ENCODE data around the gene EPN3. TPM values are rescaled to one million over a fixed set of nuclear protein-coding genes. Genes with fewer than 3 reads are reported as not detected.

EPN3 gene
- polyA plus RNA-seq, 1 experiment = not detected

- Histone ChIP-seq H3K27me3 (ENCODE audit: control insufficient read depth, insufficient read depth, low read length) (no peaks in the 10 kb centered on the region), H3K4me3 (ENCODE audit: low read depth, low read length) (no peak overlapping the region), H3K36me3 (ENCODE audit: control insufficient read depth, insufficient read depth, low read length) (no peaks in the 10 kb centered on the region)
- POLR2A ChIA-PET = no interaction called here
- CTCF ChIA-PET = interaction anchor here (0.9 to 1.3 kb wide), 4 partner anchors 8 to 54 kb away, joined by 3 to 6 read pairs (median 3); no protein-coding TSS in a partner anchor
- no peak for DNase-seq (ENCODE audit: low read depth)
- TF ChIP-seq CTCF (IDR thresholded peaks at IDR 0.05; ENCODE audit: insufficient read depth, low read depth, low read length) = no peak
These were observed 36.6 kb upstream of the EPN3 start for GRCh38 chr17:50495918-50496317.

GRCh38 chr17:50498021-50498874 lies 34.3 kb upstream of the EPN3 start:
- CTCF ChIA-PET = interaction anchor here (1.2 kb wide), 1 partner anchor 19 kb away, joined by 4 read pairs; no protein-coding TSS in a partner anchor
- Histone ChIP-seq H3K27me3 (ENCODE audit: control insufficient read depth, insufficient read depth, low read length) (no peaks in the 10 kb centered on the region), H3K36me3 (ENCODE audit: control insufficient read depth, insufficient read depth, low read length) (no peaks in the 10 kb centered on the region), H3K4me3 (ENCODE audit: low read depth, low read length) (no peak overlapping the region)
- POLR2A ChIA-PET = no interaction called here
- TF ChIP-seq CTCF (IDR thresholded peaks at IDR 0.05; ENCODE audit: insufficient read depth, low read depth, low read length) = no peak
- no peak for DNase-seq (ENCODE audit: low read depth)

GRCh38 chr17:50499270-50499669 lies 33.3 kb upstream of the EPN3 start:
- DNase-seq (ENCODE audit: low read depth) = no peak
- no peaks in the 10 kb centered on the region for H3K36me3 ChIP-seq (ENCODE audit: control insufficient read depth, insufficient read depth, low read length)
- POLR2A ChIA-PET = no interaction called here
- TF ChIP-seq CTCF (IDR thresholded peaks at IDR 0.05; ENCODE audit: insufficient read depth, low read depth, low read length) = no peak
- no peak overlapping the region for H3K4me3 ChIP-seq (ENCODE audit: low read depth, low read length)
- H3K27me3 ChIP-seq (ENCODE audit: control insufficient read depth, insufficient read depth, low read length) = no peaks in the 10 kb centered on the region
- CTCF ChIA-PET = no interaction called here

GRCh38 chr17:50499721-50500120 lies 32.8 kb upstream of the EPN3 start:
- no peak for DNase-seq (ENCODE audit: low read depth)

More at GRCh38 chr17:50499721-50500120, 32.8 kb upstream of the EPN3 start:
- Histone ChIP-seq H3K36me3 (ENCODE audit: control insufficient read depth, insufficient read depth, low read length) (no peaks in the 10 kb centered on the region), H3K4me3 (ENCODE audit: low read depth, low read length) (no peak overlapping the region), H3K27me3 (ENCODE audit: control insufficient read depth, insufficient read depth, low read length) (no peaks in the 10 kb centered on the region)
- TF ChIP-seq CTCF (IDR thresholded peaks at IDR 0.05; ENCODE audit: insufficient read depth, low read depth, low read length) = no peak
- ChIA-PET CTCF (no interaction called here), POLR2A (no interaction called here)
